Measurements from ENCODE around the gene TMEM272. TPM values are rescaled to one million over a fixed set of nuclear protein-coding genes. Genes with fewer than 3 reads are reported as not detected.

The TMEM272 gene
- total and polyA plus RNA-seq, 2 of the 4 experiments (the other 2 are of a cell fraction) = not detected

- in situ Hi-C loops (cut with MboI; ENCODE audit: low sequenced_read_pairs) = loop anchor here (10.0 kb wide), 1 partner anchor 313 kb away; the partner anchor contains the start of gene NEK5
Observed at GRCh38 chr13:51811920-51812451, 33.0 kb downstream of the TMEM272 start.

More at GRCh38 chr13:51811920-51812451, 33.0 kb downstream of the TMEM272 start:
- ChIA-PET POLR2A (ENCODE audit: unreplicated experiment) (no interaction called here), CTCF (interaction anchor here (0.8 kb wide), 1 partner anchor 13 kb away, joined by 6 read pairs; no protein-coding TSS in a partner anchor)
- ATAC-seq (ENCODE audit: low read depth) (no peak), DNase-seq (no peak)
- Histone ChIP-seq H4K20me1 (ENCODE audit: insufficient read depth, low read length) (no peaks in the 10 kb centered on the region), H3K18ac (ENCODE audit: low read depth, low read length) (no peak overlapping the region), H3K4me2 (ENCODE audit: low read depth, low read length) (no peak overlapping the region), H2BK20ac (ENCODE audit: low read depth, low read length) (no peak overlapping the region), H3K14ac (replicated peaks; ENCODE audit: low read depth, low read length) (no peak overlapping the region), H3K36me3 (ENCODE audit: control insufficient read depth, insufficient read depth, low read length) (no peaks in the 10 kb centered on the region), H3K9me3 (ENCODE audit: control insufficient read depth, insufficient read depth, low read length) (no peaks in the 10 kb centered on the region), H3K56ac (ENCODE audit: extremely low read depth, insufficient read depth, low read length) (no peak overlapping the region), H2AK9ac (replicated peaks; ENCODE audit: low read depth, low read length, poor library complexity) (no peak overlapping the region), H3K4ac (ENCODE audit: low read depth, low read length) (no peak overlapping the region), H2BK15ac (ENCODE audit: low read depth, low read length) (no peak overlapping the region), H2BK120ac (ENCODE audit: low read depth, low read length) (no peak overlapping the region), H2BK5ac (ENCODE audit: low read depth, low read length, poor library complexity, severe bottlenecking) (no peak overlapping the region), H2AFZ (replicated peaks; ENCODE audit: low read length, poor library complexity) (no peak overlapping the region), H3K27me3 (ENCODE audit: control insufficient read depth, insufficient read depth, low read length) (peaks cover 13% of the 10 kb centered on the region), H4K8ac (ENCODE audit: low read depth in 2 of 2, low read length in 2 of 2) (no peak overlapping the region), H3K9ac (ENCODE audit: low read depth, low read length) (no peak overlapping the region), H2AK5ac (ENCODE audit: low read depth, low read length) (no peak overlapping the region), H3K9me1 (ENCODE audit: insufficient read depth, low read length) (peaks cover 4% of the 10 kb centered on the region; the same call in 1 of the 2 replicates), H3K23ac (ENCODE audit: low read depth, low read length) (no peak overlapping the region), H3K4me1 (ENCODE audit: control insufficient read depth, insufficient read depth, low read length) (no peaks in the 10 kb centered on the region), H3K79me1 (ENCODE audit: low read depth in 1 of 2, low read length in 2 of 2) (no peaks in the 10 kb centered on the region), H3K4me3 (ENCODE audit: insufficient read depth, low read depth, low read length) (no peak overlapping the region), H4K5ac (ENCODE audit: low read depth, low read length) (no peak overlapping the region), H4K91ac (ENCODE audit: insufficient read depth, low read depth, low read length) (no peak overlapping the region), H3K27ac (ENCODE audit: insufficient read depth, low read length) (no peak overlapping the region)
- WGBS, 2 experiments (ENCODE audit: extremely low coverage in 2 of 2, insufficient read length in 1 of 2) = 20% methylated on average over 1 of the region's 4 CpGs; no CpG with 5 or more reads in 1 of the 2 experiments
- BruUV-seq (replicated peaks) = no TSS peak
- TF ChIP-seq BHLHE40 (IDR thresholded peaks at IDR 0.05; ENCODE audit: low read depth, low read length) = no peak
- TF ChIP-seq CHD1 (IDR thresholded peaks at IDR 0.05; ENCODE audit: low read depth, low read length) = no peak
- TF ChIP-seq NFE2L2 (IDR thresholded peaks at IDR 0.05; ENCODE audit: low read depth, low read length) = no peak
- TF ChIP-seq MAFK (IDR thresholded peaks at IDR 0.05; ENCODE audit: low read depth, low read length) = no peak
- no peak for TF ChIP-seq RAD21 (IDR thresholded peaks at IDR 0.05; ENCODE audit: low read length)
- TF ChIP-seq MXI1 (IDR thresholded peaks at IDR 0.05; ENCODE audit: borderline replicate concordance, low read depth, low read length) = no peak
- TF ChIP-seq RCOR1 (IDR thresholded peaks at IDR 0.05; ENCODE audit: insufficient replicate concordance, low read length) = no peak
- TF ChIP-seq CEBPB (IDR thresholded peaks at IDR 0.05; ENCODE audit: low read depth, low read length) = no peak
- dilution Hi-C loops (cut with HindIII; ENCODE audit: low sequenced_read_pairs, unreplicated experiment) = no loop called here
- intact Hi-C loops (cut with micrococcal nuclease) = loop anchor here (10.0 kb wide), 1 partner anchor 203 kb away; the partner anchor contains the start of genes ALG11 and ATP7B
